ENCODE measurements around the gene TRMT1L. TPM values are rescaled to one million over a fixed set of nuclear protein-coding genes. Genes with fewer than 3 reads are reported as not detected.

Gene TRMT1L
- total and polyA plus RNA-seq, 10 donors, result 7.7 to 35.6 (median 21.4) TPM

DNA sequence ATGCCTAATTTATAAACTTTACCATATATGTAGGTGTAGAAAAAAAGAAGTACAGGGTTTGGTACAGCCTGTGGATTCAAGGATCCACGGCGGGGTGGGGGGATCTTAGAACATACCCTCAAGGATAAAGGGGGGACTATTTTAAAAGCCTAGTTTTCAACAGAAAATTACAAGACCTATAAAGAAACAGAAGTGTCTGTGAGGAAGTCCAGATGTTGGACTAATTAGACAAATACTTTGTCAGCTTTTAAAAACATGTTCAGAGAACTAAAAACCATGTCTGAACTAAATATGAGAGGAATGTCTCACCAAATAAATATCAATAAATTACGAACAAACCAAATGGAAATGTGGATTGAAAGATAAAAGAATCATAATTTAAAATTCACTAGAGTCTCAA is 51.6 kb downstream of the TRMT1L start:
- DNase-seq, result no peak
- no peak overlapping the region for H3K4me3 ChIP-seq
- intact Hi-C loops (cut with DNase I; ENCODE audit: low total_unique reads), result no loop called here
- H3K9me3 ChIP-seq, result peaks cover 5 to 49% (median 36%) of the 10 kb centered on the region in 8 donors
- no peak overlapping the region for H3K27ac ChIP-seq
- 96 to 98% (median 98%) methylated on average over 3 of the region's 3 CpGs for WGBS, 5 donors
- H3K36me3 ChIP-seq, result peaks cover 0 to 43% (median 8%) of the 10 kb centered on the region in 6 donors
- no peaks in the 10 kb centered on the region for H3K27me3 ChIP-seq (replicated peaks in 1 of 7)
- no peaks in the 10 kb centered on the region for H3K4me1 ChIP-seq
- TF ChIP-seq POLR2AphosphoS5 (IDR thresholded peaks at IDR 0.05) (no peak), POLR2A (IDR thresholded peaks at IDR 0.05) (no peak)
- TF ChIP-seq, protein P1, sequence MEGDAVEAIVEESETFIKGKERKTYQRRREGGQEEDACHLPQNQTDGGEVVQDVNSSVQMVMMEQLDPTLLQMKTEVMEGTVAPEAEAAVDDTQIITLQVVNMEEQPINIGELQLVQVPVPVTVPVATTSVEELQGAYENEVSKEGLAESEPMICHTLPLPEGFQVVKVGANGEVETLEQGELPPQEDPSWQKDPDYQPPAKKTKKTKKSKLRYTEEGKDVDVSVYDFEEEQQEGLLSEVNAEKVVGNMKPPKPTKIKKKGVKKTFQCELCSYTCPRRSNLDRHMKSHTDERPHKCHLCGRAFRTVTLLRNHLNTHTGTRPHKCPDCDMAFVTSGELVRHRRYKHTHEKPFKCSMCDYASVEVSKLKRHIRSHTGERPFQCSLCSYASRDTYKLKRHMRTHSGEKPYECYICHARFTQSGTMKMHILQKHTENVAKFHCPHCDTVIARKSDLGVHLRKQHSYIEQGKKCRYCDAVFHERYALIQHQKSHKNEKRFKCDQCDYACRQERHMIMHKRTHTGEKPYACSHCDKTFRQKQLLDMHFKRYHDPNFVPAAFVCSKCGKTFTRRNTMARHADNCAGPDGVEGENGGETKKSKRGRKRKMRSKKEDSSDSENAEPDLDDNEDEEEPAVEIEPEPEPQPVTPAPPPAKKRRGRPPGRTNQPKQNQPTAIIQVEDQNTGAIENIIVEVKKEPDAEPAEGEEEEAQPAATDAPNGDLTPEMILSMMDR (IDR thresholded peaks at IDR 0.05 in 8 of 11, conservative IDR thresholded peaks at IDR 0.05 in 3 of 11), result no peak

DNA sequence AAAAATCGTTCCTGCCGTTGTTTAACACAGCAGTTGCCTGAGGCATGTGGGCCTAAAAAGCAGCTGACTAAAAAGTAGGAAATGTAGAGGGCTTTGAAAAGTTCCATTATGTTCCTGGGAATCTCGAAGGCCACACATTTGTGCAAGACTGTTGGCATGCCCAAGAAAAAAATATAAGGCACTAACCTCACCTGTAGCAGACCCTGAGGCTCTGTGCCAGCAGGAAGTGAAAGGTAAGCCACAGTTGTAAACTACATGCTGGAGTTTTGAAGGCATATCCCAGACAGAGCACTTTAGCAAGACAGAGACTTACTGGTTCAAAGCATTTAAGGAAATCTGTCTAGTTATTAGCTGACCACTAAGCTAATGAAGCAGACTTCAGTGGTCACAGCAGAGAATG is 52.7 kb downstream of the TRMT1L start:
- no peaks in the 10 kb centered on the region for H3K27me3 ChIP-seq (replicated peaks in 1 of 7)
- TF ChIP-seq, protein P1 (IDR thresholded peaks at IDR 0.05 in 8 of 11, conservative IDR thresholded peaks at IDR 0.05 in 3 of 11), result no peak
- TF ChIP-seq POLR2AphosphoS5 (IDR thresholded peaks at IDR 0.05) (no peak), POLR2A (IDR thresholded peaks at IDR 0.05) (no peak)
- WGBS, 5 donors, result 91 to 98% (median 97%) methylated on average over 3 of the region's 3 CpGs
- no peak overlapping the region for H3K27ac ChIP-seq
- peaks cover 0 to 54% (median 16%) of the 10 kb centered on the region in 6 donors for H3K36me3 ChIP-seq
- intact Hi-C loops (cut with DNase I; ENCODE audit: low total_unique reads), result no loop called here
- DNase-seq, result no peak
- no peak overlapping the region for H3K4me3 ChIP-seq
- no peaks in the 10 kb centered on the region for H3K4me1 ChIP-seq
- peaks cover 5 to 39% (median 26%) of the 10 kb centered on the region in 8 donors for H3K9me3 ChIP-seq

DNA sequence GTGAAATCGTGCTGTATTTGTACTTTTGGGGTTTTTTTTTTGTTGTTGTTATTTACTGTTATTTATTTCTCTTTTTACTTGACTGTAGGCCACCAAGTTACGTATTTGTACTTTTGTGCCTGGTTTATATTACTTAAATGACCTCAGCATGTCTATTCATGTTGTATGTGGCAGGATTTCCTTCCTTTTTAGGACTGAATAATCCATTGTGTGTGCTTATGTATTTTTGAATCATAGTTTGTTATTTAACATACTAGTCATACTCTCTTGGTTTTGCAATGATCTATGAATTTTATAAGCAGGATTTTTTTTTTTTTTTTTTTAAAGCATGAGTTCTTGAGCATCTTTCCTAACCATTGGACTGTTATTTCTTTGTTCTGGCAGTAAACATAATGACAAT is 60.2 kb downstream of the TRMT1L start:
- H3K4me1 ChIP-seq, result no peaks in the 10 kb centered on the region
- H3K27ac ChIP-seq, result no peak overlapping the region
- no peaks in the 10 kb centered on the region for H3K9me3 ChIP-seq
- intact Hi-C loops (cut with DNase I; ENCODE audit: low total_unique reads), result no loop called here
- no peaks in the 10 kb centered on the region for H3K27me3 ChIP-seq (replicated peaks in 1 of 7)
- WGBS, 5 donors, result 76 to 88% (median 81%) methylated on average over 2 of the region's 2 CpGs
- DNase-seq, result no peak
- H3K36me3 ChIP-seq, result peaks cover 0 to 100% (median 43%) of the 10 kb centered on the region in 6 donors
- H3K4me3 ChIP-seq, result no peak overlapping the region
- no peak for TF ChIP-seq POLR2A (IDR thresholded peaks at IDR 0.05)
- TF ChIP-seq, protein P1 (IDR thresholded peaks at IDR 0.05 in 8 of 11, conservative IDR thresholded peaks at IDR 0.05 in 3 of 11), result no peak
- no peak for TF ChIP-seq POLR2AphosphoS5 (IDR thresholded peaks at IDR 0.05)

DNA sequence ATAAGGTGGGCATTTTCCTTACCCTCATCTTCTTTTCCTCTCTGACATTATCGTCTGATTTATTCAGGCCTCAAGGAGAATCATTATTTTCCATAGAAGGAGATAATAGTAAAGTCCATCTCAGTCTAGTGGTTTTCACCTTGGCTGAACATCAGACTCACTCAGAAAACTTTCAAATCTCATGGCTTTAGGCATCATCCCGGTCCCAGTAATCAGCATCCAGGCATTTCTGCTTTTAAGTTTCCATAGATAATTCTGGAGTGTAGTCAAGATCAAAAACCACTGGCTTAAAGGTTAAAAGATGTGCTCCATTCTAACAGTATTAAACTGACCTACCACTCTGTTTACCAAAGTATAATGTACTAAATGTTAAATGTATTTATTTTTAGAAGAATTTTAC is 62.0 kb downstream of the TRMT1L start:
- Histone ChIP-seq H3K4me3 (no peak overlapping the region), H3K4me1 (no peaks in the 10 kb centered on the region), H3K9me3 (no peaks in the 10 kb centered on the region), H3K27me3 (replicated peaks in 1 of 7) (no peaks in the 10 kb centered on the region), H3K36me3 (peaks cover 0 to 98% (median 42%) of the 10 kb centered on the region in 6 donors), H3K27ac (no peak overlapping the region)
- TF ChIP-seq POLR2AphosphoS5 (IDR thresholded peaks at IDR 0.05), result no peak
- TF ChIP-seq, protein P1 (IDR thresholded peaks at IDR 0.05 in 8 of 11, conservative IDR thresholded peaks at IDR 0.05 in 3 of 11), result no peak
- no peak for TF ChIP-seq POLR2A (IDR thresholded peaks at IDR 0.05)
- no peak for DNase-seq
- intact Hi-C loops (cut with DNase I; ENCODE audit: low total_unique reads), result no loop called here
- 92 to 99% (median 97%) methylated on average over 2 of the region's 2 CpGs for WGBS, 5 donors

All from spleen (tissue), 11 donors.